HEK293 (cell line): ENCODE data around the gene SLBP.

Experiments used
- CTCF ChIP-seq: fragments of 450-650 bp; formaldehyde crosslinking; IDR thresholded peaks from 2 replicates; pipeline ENCODE4 v1.5.1; 2016; ENCODE audit warnings: missing biosample characterization, missing genetic modification characterization
- EGR2 ChIP-seq: fragments of 450-650 bp; formaldehyde crosslinking; IDR thresholded peaks from 2 replicates; pipeline ENCODE4 v1.5.1; 2016; ENCODE audit warnings: low read depth, missing biosample characterization, missing genetic modification characterization
- GLIS1 ChIP-seq: fragments of 450-650 bp; formaldehyde crosslinking; IDR thresholded peaks from 2 replicates; pipeline ENCODE4 v1.5.1; 2016; ENCODE audit warnings: missing biosample characterization, missing genetic modification characterization
- HIC1 ChIP-seq: fragments of 450-650 bp; formaldehyde crosslinking; IDR thresholded peaks from 2 replicates; pipeline ENCODE4 v1.5.1; 2016; ENCODE audit warnings: missing biosample characterization, missing genetic modification characterization
- KLF9 ChIP-seq: fragments of 450-650 bp; formaldehyde crosslinking; IDR thresholded peaks from 2 replicates; pipeline ENCODE4 v1.5.1; 2016; ENCODE audit warnings: missing biosample characterization, missing genetic modification characterization, low read depth
- PRDM6 ChIP-seq: fragments of 450-650 bp; formaldehyde crosslinking; IDR thresholded peaks from 2 replicates; pipeline ENCODE4 v1.5.1; 2017; ENCODE audit warnings: missing biosample characterization, missing genetic modification characterization
- SETDB1 ChIP-seq: IDR thresholded peaks from one replicate; pipeline ENCODE4 v1.6.1; 2017; ENCODE audit warnings: mild to moderate bottlenecking, low read length, moderate library complexity, mixed read lengths; ENCODE audit not compliant: insufficient read length
- SP2 ChIP-seq: fragments of 450-650 bp; formaldehyde crosslinking; IDR thresholded peaks from 2 replicates; pipeline ENCODE4 v1.5.1; 2016; ENCODE audit warnings: missing biosample characterization, missing genetic modification characterization
- SP7 ChIP-seq: fragments of 450-650 bp; formaldehyde crosslinking; IDR thresholded peaks from 2 replicates; pipeline ENCODE4 v1.5.1; 2016; ENCODE audit warnings: missing biosample characterization, missing genetic modification characterization
- ZBTB10 ChIP-seq: fragments of 450-650 bp; formaldehyde crosslinking; IDR thresholded peaks from 2 replicates; pipeline ENCODE4 v1.5.1; 2016; ENCODE audit warnings: missing biosample characterization, missing genetic modification characterization
- ZBTB44 ChIP-seq: fragments of 450-650 bp; IDR thresholded peaks from 2 replicates; pipeline ENCODE4 v1.5.1; 2018; ENCODE audit warnings: missing biosample characterization, mild to moderate bottlenecking, missing genetic modification characterization
- ZBTB48 ChIP-seq: fragments of 450-650 bp; formaldehyde crosslinking; IDR thresholded peaks from 2 replicates; pipeline ENCODE4 v1.5.1; 2016; ENCODE audit warnings: missing biosample characterization, missing genetic modification characterization
- ZFHX2 ChIP-seq: fragments of 450-650 bp; formaldehyde crosslinking; conservative IDR thresholded peaks from 2 replicates; pipeline ENCODE4 v1.5.1; 2016; ENCODE audit warnings: missing biosample characterization, missing genetic modification characterization
- ZFP37 ChIP-seq: fragments of 450-650 bp; formaldehyde crosslinking; IDR thresholded peaks from 2 replicates; pipeline ENCODE4 v1.5.1; 2016; ENCODE audit warnings: missing biosample characterization, missing genetic modification characterization
- ZNF140 ChIP-seq: fragments of 450-650 bp; formaldehyde crosslinking; IDR thresholded peaks from 2 replicates; pipeline ENCODE4 v1.5.1; 2016; ENCODE audit warnings: missing biosample characterization, missing genetic modification characterization
- ZNF175 ChIP-seq: fragments of 450-650 bp; formaldehyde crosslinking; IDR thresholded peaks from 2 replicates; pipeline ENCODE4 v1.5.1; 2016; ENCODE audit warnings: missing biosample characterization, missing genetic modification characterization
- ZNF2 ChIP-seq: fragments of 450-650 bp; formaldehyde crosslinking; IDR thresholded peaks from 2 replicates; pipeline ENCODE4 v1.5.1; 2016; ENCODE audit warnings: missing biosample characterization, missing genetic modification characterization
- ZNF23 ChIP-seq: fragments of 450-650 bp; formaldehyde crosslinking; IDR thresholded peaks from 2 replicates; pipeline ENCODE4 v1.5.1; 2016; ENCODE audit warnings: missing biosample characterization, missing genetic modification characterization, borderline replicate concordance
- ZNF302 ChIP-seq: fragments of 450-650 bp; formaldehyde crosslinking; IDR thresholded peaks from 2 replicates; pipeline ENCODE4 v1.5.1; 2016; ENCODE audit warnings: missing biosample characterization, missing genetic modification characterization, low read depth
- ZNF324 ChIP-seq: fragments of 450-650 bp; formaldehyde crosslinking; IDR thresholded peaks from 2 replicates; pipeline ENCODE4 v1.5.1; 2016; ENCODE audit warnings: missing biosample characterization, missing genetic modification characterization
- ZNF501 ChIP-seq: fragments of 450-650 bp; formaldehyde crosslinking; IDR thresholded peaks from 2 replicates; pipeline ENCODE4 v1.5.1; 2016; ENCODE audit warnings: missing biosample characterization, missing genetic modification characterization
- ZNF548 ChIP-seq: fragments of 450-650 bp; formaldehyde crosslinking; IDR thresholded peaks from 2 replicates; pipeline ENCODE4 v1.5.1; 2016; ENCODE audit warnings: missing biosample characterization, missing genetic modification characterization
- ZNF561 ChIP-seq: fragments of 450-650 bp; IDR thresholded peaks from 2 replicates; pipeline ENCODE4 v1.5.1; 2018; ENCODE audit warnings: missing biosample characterization, missing genetic modification characterization, borderline replicate concordance
- ZNF654 ChIP-seq: fragments of 450-650 bp; formaldehyde crosslinking; IDR thresholded peaks from 2 replicates; pipeline ENCODE4 v1.5.1; 2016; ENCODE audit warnings: low read depth, missing biosample characterization, missing genetic modification characterization
- ZNF692 ChIP-seq: fragments of 450-650 bp; formaldehyde crosslinking; IDR thresholded peaks from 2 replicates; pipeline ENCODE4 v1.5.1; 2016; ENCODE audit warnings: missing biosample characterization, missing genetic modification characterization
- ZNF776 ChIP-seq: fragments of 450-650 bp; formaldehyde crosslinking; IDR thresholded peaks from 2 replicates; pipeline ENCODE4 v1.5.0; 2017; ENCODE audit warnings: missing biosample characterization, missing genetic modification characterization, borderline replicate concordance
- ZNF791 ChIP-seq: fragments of 450-650 bp; formaldehyde crosslinking; IDR thresholded peaks from 2 replicates; pipeline ENCODE4 v1.5.1; 2016; ENCODE audit warnings: missing biosample characterization, missing genetic modification characterization
- ZSCAN23 ChIP-seq: fragments of 450-650 bp; formaldehyde crosslinking; IDR thresholded peaks from 2 replicates; pipeline ENCODE4 v1.5.1; 2016; ENCODE audit warnings: missing biosample characterization, missing genetic modification characterization

SLBP gene

GRCh38 chr4:1746265-1746691, 34.2 kb upstream of the SLBP start (continued):
- TF ChIP-seq ZNF324 (no peak), ZBTB44 (tag by site-specific recombination) (0 out of 2 replicates have a peak, but pooled peaks have one; percentile 19), ZNF791 (no peak), ZFHX2 (peak; percentile 30; the same call in 1 of the 2 replicates), ZSCAN23 (tag by site-specific recombination) (no peak), GLIS1 (tag by site-specific recombination) (0 out of 2 replicates have a peak, but pooled peaks have one; percentile 31), ZBTB48 (peak; percentile 48; the same call in 1 of the 2 replicates), HIC1 (tag by site-specific recombination) (no peak; the same call in 1 of the 2 replicates), SP7 (tag by site-specific recombination) (0 out of 2 replicates have a peak, but pooled peaks have one; percentile 11), ZNF561 (tag by site-specific recombination) (peak; percentile 84), SP2 (tag by site-specific recombination) (peak; percentile 34), ZNF23 (no peak), ZNF175 (tag by site-specific recombination) (no peak), SETDB1 (no peak), ZNF501 (no peak), ZNF140 (tag by site-specific recombination) (no peak), EGR2 (peak; percentile 26; the same call in 1 of the 2 replicates), ZNF302 (tag by site-specific recombination) (no peak), PRDM6 (tag by site-specific recombination) (no peak), ZNF776 (tag by site-specific recombination) (no peak), ZNF692 (tag by site-specific recombination) (no peak), CTCF (tag by site-specific recombination) (peak; percentile 93), ZNF548 (no peak), ZNF654 (tag by site-specific recombination) (0 out of 2 replicates have a peak, but pooled peaks have one; percentile 20), ZNF2 (tag by site-specific recombination) (peak; percentile 95; the same call in 1 of the 2 replicates), ZBTB10 (tag by site-specific recombination) (peak; percentile 61), ZFP37 (tag by site-specific recombination) (peak; percentile 44; the same call in 1 of the 2 replicates), KLF9 (peak; percentile 60)
